ENCODE data around the gene TTC22. TPM values are rescaled to one million over a fixed set of nuclear protein-coding genes. Genes with fewer than 3 reads are reported as not detected.

TTC22 gene
- total and polyA plus RNA-seq, 2 of the 4 experiments (the other 2 are of a cell fraction) = not detected

DNA sequence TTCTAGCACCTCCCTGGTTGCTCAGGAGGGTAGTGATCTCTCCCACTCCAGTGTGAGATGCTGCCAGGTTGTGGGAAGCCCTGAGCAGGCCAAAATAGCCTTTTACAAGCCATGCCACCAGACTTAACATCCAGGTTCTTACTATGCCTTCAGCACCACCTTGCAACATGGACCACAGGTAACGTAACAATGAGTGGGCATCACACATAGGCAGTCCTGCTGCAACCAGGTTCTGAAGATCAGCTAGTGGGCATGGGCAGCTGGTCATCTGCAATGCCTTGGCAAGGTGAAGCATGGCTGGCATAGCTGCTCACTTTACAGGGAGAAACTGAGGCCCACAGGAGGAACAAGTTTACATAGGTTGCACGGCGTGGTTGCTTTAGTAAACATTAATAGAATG, 45.2 kb upstream of the TTC22 start:
- no peak overlapping the region for H3K4me2 ChIP-seq (ENCODE audit: low read depth, low read length)
- no peak overlapping the region for H2BK120ac ChIP-seq (ENCODE audit: low read depth, low read length)
- no peak for TF ChIP-seq CEBPB (IDR thresholded peaks at IDR 0.05; ENCODE audit: low read depth, low read length)
- TF ChIP-seq, protein P1, sequence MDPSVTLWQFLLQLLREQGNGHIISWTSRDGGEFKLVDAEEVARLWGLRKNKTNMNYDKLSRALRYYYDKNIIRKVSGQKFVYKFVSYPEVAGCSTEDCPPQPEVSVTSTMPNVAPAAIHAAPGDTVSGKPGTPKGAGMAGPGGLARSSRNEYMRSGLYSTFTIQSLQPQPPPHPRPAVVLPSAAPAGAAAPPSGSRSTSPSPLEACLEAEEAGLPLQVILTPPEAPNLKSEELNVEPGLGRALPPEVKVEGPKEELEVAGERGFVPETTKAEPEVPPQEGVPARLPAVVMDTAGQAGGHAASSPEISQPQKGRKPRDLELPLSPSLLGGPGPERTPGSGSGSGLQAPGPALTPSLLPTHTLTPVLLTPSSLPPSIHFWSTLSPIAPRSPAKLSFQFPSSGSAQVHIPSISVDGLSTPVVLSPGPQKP (IDR thresholded peaks at IDR 0.05; ENCODE audit: borderline replicate concordance, low read depth, low read length) = no peak
- no peak for TF ChIP-seq MXI1 (IDR thresholded peaks at IDR 0.05; ENCODE audit: borderline replicate concordance, low read depth, low read length)
- TF ChIP-seq NFE2L2 (IDR thresholded peaks at IDR 0.05; ENCODE audit: low read depth, low read length) = no peak
- TF ChIP-seq CTCF (conservative IDR thresholded peaks at IDR 0.05; ENCODE audit: low read depth, low read length) = no peak
- no peak for TF ChIP-seq POLR2A (IDR thresholded peaks at IDR 0.05; ENCODE audit: low read depth, low read length)
- TF ChIP-seq, protein P2, sequence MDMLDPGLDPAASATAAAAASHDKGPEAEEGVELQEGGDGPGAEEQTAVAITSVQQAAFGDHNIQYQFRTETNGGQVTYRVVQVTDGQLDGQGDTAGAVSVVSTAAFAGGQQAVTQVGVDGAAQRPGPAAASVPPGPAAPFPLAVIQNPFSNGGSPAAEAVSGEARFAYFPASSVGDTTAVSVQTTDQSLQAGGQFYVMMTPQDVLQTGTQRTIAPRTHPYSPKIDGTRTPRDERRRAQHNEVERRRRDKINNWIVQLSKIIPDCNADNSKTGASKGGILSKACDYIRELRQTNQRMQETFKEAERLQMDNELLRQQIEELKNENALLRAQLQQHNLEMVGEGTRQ (IDR thresholded peaks at IDR 0.05; ENCODE audit: low read depth, low read length) = no peak
- no peak for TF ChIP-seq FOS (IDR thresholded peaks at IDR 0.05; ENCODE audit: low read depth, low read length)
- TF ChIP-seq MAFK (IDR thresholded peaks at IDR 0.05; ENCODE audit: low read depth, low read length) = no peak
- TF ChIP-seq RCOR1 (IDR thresholded peaks at IDR 0.05; ENCODE audit: insufficient replicate concordance, low read length) = no peak
- no peak for TF ChIP-seq SMC3 (IDR thresholded peaks at IDR 0.05; ENCODE audit: low read depth, low read length)
- no peak for TF ChIP-seq CHD1 (IDR thresholded peaks at IDR 0.05; ENCODE audit: low read depth, low read length)
- TF ChIP-seq RFX5 (IDR thresholded peaks at IDR 0.05; ENCODE audit: low read depth, low read length) = no peak
- TF ChIP-seq BHLHE40 (IDR thresholded peaks at IDR 0.05; ENCODE audit: low read depth, low read length) = no peak
- TF ChIP-seq RAD21 (IDR thresholded peaks at IDR 0.05; ENCODE audit: low read length) = no peak
- TF ChIP-seq MAZ (IDR thresholded peaks at IDR 0.05; ENCODE audit: borderline replicate concordance, low read depth, low read length) = no peak
- H3K4ac ChIP-seq (ENCODE audit: low read depth, low read length) = no peak overlapping the region
- no peak overlapping the region for H2AK9ac ChIP-seq (replicated peaks; ENCODE audit: low read depth, low read length, poor library complexity)
- H4K91ac ChIP-seq (ENCODE audit: insufficient read depth, low read depth, low read length) = no peak overlapping the region
- in situ Hi-C loops (cut with MboI; ENCODE audit: low sequenced_read_pairs) (no loop called here), dilution Hi-C loops (cut with HindIII; ENCODE audit: low sequenced_read_pairs, unreplicated experiment) (no loop called here), intact Hi-C loops (cut with micrococcal nuclease) (no loop called here)
- H2BK15ac ChIP-seq (ENCODE audit: low read depth, low read length) = no peak overlapping the region
- peaks cover 0 to 6% of the 10 kb centered on the region in 2 experiments; a peak in 1 of 4 replicates for H3K79me1 ChIP-seq (ENCODE audit: low read depth in 1 of 2, low read length in 2 of 2)
- ChIA-PET CTCF (no interaction called here), POLR2A (ENCODE audit: unreplicated experiment) (no interaction called here)
- no peaks in the 10 kb centered on the region for H4K20me1 ChIP-seq (ENCODE audit: insufficient read depth, low read length)
- DNase-seq (no peak), ATAC-seq (ENCODE audit: low read depth) (no peak)
- no peak overlapping the region; the same call in 1 of the 2 replicates for H2AK5ac ChIP-seq (ENCODE audit: low read depth, low read length)
- H2BK20ac ChIP-seq (ENCODE audit: low read depth, low read length) = no peak overlapping the region
- no peaks in the 10 kb centered on the region; the same call in 1 of the 2 replicates for H3K36me3 ChIP-seq (ENCODE audit: control insufficient read depth, insufficient read depth, low read length)
- H3K4me1 ChIP-seq (ENCODE audit: control insufficient read depth, insufficient read depth, low read length) = peaks cover 12% of the 10 kb centered on the region
- no peaks in the 10 kb centered on the region for H3K9me3 ChIP-seq (ENCODE audit: control insufficient read depth, insufficient read depth, low read length)
- H3K9me1 ChIP-seq (ENCODE audit: insufficient read depth, low read length) = peaks cover 22% of the 10 kb centered on the region
- H3K9ac ChIP-seq (ENCODE audit: low read depth, low read length) = no peak overlapping the region
- 100% methylated on average over 1 of the region's 3 CpGs; no CpG with 5 or more reads in 1 of the 2 experiments for WGBS, 2 experiments (ENCODE audit: extremely low coverage in 2 of 2, insufficient read length in 1 of 2)
- H3K27ac ChIP-seq (ENCODE audit: insufficient read depth, low read length) = no peak overlapping the region
- H3K23ac ChIP-seq (ENCODE audit: low read depth, low read length) = no peak overlapping the region
- H3K56ac ChIP-seq (ENCODE audit: extremely low read depth, insufficient read depth, low read length) = no peak overlapping the region
- no TSS peak for BruUV-seq (replicated peaks)
- H3K27me3 ChIP-seq (ENCODE audit: control insufficient read depth, insufficient read depth, low read length) = 0 out of 2 replicates have a peak, but pooled peaks cover 2% of the 10 kb centered on the region
- no peak overlapping the region for H2AFZ ChIP-seq (replicated peaks; ENCODE audit: low read length, poor library complexity)
- H3K18ac ChIP-seq (ENCODE audit: low read depth, low read length) = no peak overlapping the region
- H4K8ac ChIP-seq (ENCODE audit: low read depth in 2 of 2, low read length in 2 of 2) = no peak overlapping the region
- no peak overlapping the region for H3K14ac ChIP-seq (replicated peaks; ENCODE audit: low read depth, low read length)
- no peak overlapping the region for H3K4me3 ChIP-seq (ENCODE audit: insufficient read depth, low read depth, low read length)
- no peak overlapping the region for H2BK5ac ChIP-seq (ENCODE audit: low read depth, low read length, poor library complexity, severe bottlenecking)
- H4K5ac ChIP-seq (ENCODE audit: low read depth, low read length) = no peak overlapping the region

All from IMR-90 (cell line).